ENCODE results near the gene GBE1.

GBE1 gene

GRCh38 chr3:81621277-81621676 lies 140.2 kb downstream of the GBE1 start:
- H3K36me3 ChIP-seq (ENCODE audit: insufficient read depth, low read length): peaks cover 11% of the 10 kb centered on the region; the same call in 1 of the 2 replicates
- TF ChIP-seq EZH2phosphoT487 (IDR thresholded peaks at IDR 0.05; ENCODE audit: borderline replicate concordance): no peak
- TF ChIP-seq CTCF (conservative IDR thresholded peaks at IDR 0.05; ENCODE audit: low read length): no peak
- no peaks in the 10 kb centered on the region for H3K9me2 ChIP-seq (replicated peaks; ENCODE audit: low read depth, low read length)
- no peak overlapping the region for H3K4me2 ChIP-seq (ENCODE audit: low read depth, low read length, poor library complexity, severe bottlenecking)
- no peaks in the 10 kb centered on the region for H4K20me1 ChIP-seq (ENCODE audit: insufficient read depth, low read length, poor library complexity, severe bottlenecking)
- H3F3A ChIP-seq (ENCODE audit: low read depth): no peaks in the 10 kb centered on the region
- H2AFZ ChIP-seq (ENCODE audit: low read length): no peak overlapping the region
- no peaks in the 10 kb centered on the region for H3K79me2 ChIP-seq (ENCODE audit: insufficient read depth, low read length)
- H3K4me1 ChIP-seq (ENCODE audit: insufficient read depth, low read length, poor library complexity, severe bottlenecking): no peaks in the 10 kb centered on the region
- no peak overlapping the region for H3K9ac ChIP-seq (ENCODE audit: low read depth, low read length, poor library complexity, severe bottlenecking)
- no peak overlapping the region for H3K4me3 ChIP-seq (ENCODE audit: low read length, poor library complexity, severe bottlenecking)
- no peaks in the 10 kb centered on the region for H3K27me3 ChIP-seq (ENCODE audit: insufficient read depth, low read length, poor library complexity, severe bottlenecking)
- H3K9me3 ChIP-seq (ENCODE audit: insufficient read depth, low read depth, low read length): no peaks in the 10 kb centered on the region

GRCh38 chr3:81620849-81621248 lies 140.6 kb downstream of the GBE1 start:
- TF ChIP-seq EZH2phosphoT487 (IDR thresholded peaks at IDR 0.05; ENCODE audit: borderline replicate concordance) (no peak), CTCF (conservative IDR thresholded peaks at IDR 0.05; ENCODE audit: low read length) (no peak)
- no peaks in the 10 kb centered on the region for H3K4me1 ChIP-seq (ENCODE audit: insufficient read depth, low read length, poor library complexity, severe bottlenecking)
- H3K27me3 ChIP-seq (ENCODE audit: insufficient read depth, low read length, poor library complexity, severe bottlenecking): no peaks in the 10 kb centered on the region
- no peak overlapping the region for H3K4me2 ChIP-seq (ENCODE audit: low read depth, low read length, poor library complexity, severe bottlenecking)
- no peaks in the 10 kb centered on the region for H3K79me2 ChIP-seq (ENCODE audit: insufficient read depth, low read length)
- no peaks in the 10 kb centered on the region for H4K20me1 ChIP-seq (ENCODE audit: insufficient read depth, low read length, poor library complexity, severe bottlenecking)
- H2AFZ ChIP-seq (ENCODE audit: low read length): no peak overlapping the region
- no peaks in the 10 kb centered on the region for H3F3A ChIP-seq (ENCODE audit: low read depth)
- H3K36me3 ChIP-seq (ENCODE audit: insufficient read depth, low read length): peaks cover 12% of the 10 kb centered on the region; the same call in 1 of the 2 replicates
- no peak overlapping the region for H3K4me3 ChIP-seq (ENCODE audit: low read length, poor library complexity, severe bottlenecking)
- no peak overlapping the region for H3K9ac ChIP-seq (ENCODE audit: low read depth, low read length, poor library complexity, severe bottlenecking)
- no peaks in the 10 kb centered on the region for H3K9me3 ChIP-seq (ENCODE audit: insufficient read depth, low read depth, low read length)
- H3K9me2 ChIP-seq (replicated peaks; ENCODE audit: low read depth, low read length): no peaks in the 10 kb centered on the region

- no peak for TF ChIP-seq CTCF (conservative IDR thresholded peaks at IDR 0.05; ENCODE audit: low read length)
- TF ChIP-seq EZH2phosphoT487 (IDR thresholded peaks at IDR 0.05; ENCODE audit: borderline replicate concordance): no peak
- Histone ChIP-seq H3K4me2 (ENCODE audit: low read depth, low read length, poor library complexity, severe bottlenecking) (no peak overlapping the region), H3K36me3 (ENCODE audit: insufficient read depth, low read length) (peaks cover 16% of the 10 kb centered on the region; the same call in 1 of the 2 replicates)
Measured at GRCh38 chr3:81612768-81613167, 148.7 kb downstream of the GBE1 start.

More at GRCh38 chr3:81612768-81613167, 148.7 kb downstream of the GBE1 start:
- H3K4me1 ChIP-seq (ENCODE audit: insufficient read depth, low read length, poor library complexity, severe bottlenecking): no peaks in the 10 kb centered on the region
- no peaks in the 10 kb centered on the region for H3K79me2 ChIP-seq (ENCODE audit: insufficient read depth, low read length)
- H3K9me2 ChIP-seq (replicated peaks; ENCODE audit: low read depth, low read length): no peaks in the 10 kb centered on the region
- H4K20me1 ChIP-seq (ENCODE audit: insufficient read depth, low read length, poor library complexity, severe bottlenecking): no peaks in the 10 kb centered on the region
- no peak overlapping the region for H3K4me3 ChIP-seq (ENCODE audit: low read length, poor library complexity, severe bottlenecking)
- no peaks in the 10 kb centered on the region for H3F3A ChIP-seq (ENCODE audit: low read depth)
- no peaks in the 10 kb centered on the region for H3K27me3 ChIP-seq (ENCODE audit: insufficient read depth, low read length, poor library complexity, severe bottlenecking)
- no peak overlapping the region for H2AFZ ChIP-seq (ENCODE audit: low read length)
- H3K9ac ChIP-seq (ENCODE audit: low read depth, low read length, poor library complexity, severe bottlenecking): no peak overlapping the region
- H3K9me3 ChIP-seq (ENCODE audit: insufficient read depth, low read depth, low read length): no peaks in the 10 kb centered on the region

Data from Loucy (cell line).